NOMO-1 (cell line): Measurements from ENCODE around the gene FHIT.
A peak's percentile ranks its signal among the peaks of the same experiment; 100 is the strongest.

Experiments used
- DNase-seq, 2 experiments: peaks; one replicate each; lab custom pipeline; 2025; ENCODE audit not compliant: unreplicated experiment in 2 of 2; lab: John Stamatoyannopoulos, UW

The FHIT gene

DNA sequence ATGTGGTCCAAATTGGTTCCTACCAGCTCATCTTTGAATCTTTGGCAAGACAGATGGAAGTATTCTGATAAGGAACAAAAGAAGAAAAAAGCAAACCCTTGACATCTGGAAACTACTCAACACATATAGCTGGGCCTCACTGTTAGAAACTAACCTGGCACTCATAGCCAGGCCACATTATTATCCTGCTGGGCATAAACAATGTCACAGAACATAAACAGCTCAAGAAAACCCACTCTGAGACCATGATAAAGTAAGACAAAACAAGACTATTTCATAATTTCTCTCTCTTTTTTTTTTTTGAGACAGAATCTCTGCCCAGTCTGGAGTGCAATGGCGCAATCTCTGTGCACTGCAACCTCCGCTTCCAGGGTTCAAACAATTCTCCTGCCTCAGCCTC lies 1093.2 kb downstream of the FHIT start:
- no peak for DNase-seq

DNA sequence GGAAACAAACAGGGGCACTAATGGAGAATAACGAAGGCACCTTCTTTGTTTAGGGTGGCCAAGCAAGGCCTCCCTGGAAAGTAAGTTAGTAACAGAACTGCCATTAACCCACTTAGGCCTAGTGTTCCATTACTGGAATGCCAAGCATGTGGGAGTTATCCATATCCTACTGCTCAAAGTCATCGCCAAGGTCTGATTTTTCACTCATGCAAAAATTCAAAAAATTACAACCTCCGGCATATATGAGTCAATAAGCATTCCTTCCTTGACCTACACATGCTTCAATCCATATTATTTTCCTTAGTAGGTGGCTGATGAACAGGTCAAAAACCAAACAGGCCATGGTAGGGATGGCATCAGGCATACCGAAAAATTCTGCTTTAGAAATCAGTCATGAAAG lies 1097.2 kb downstream of the FHIT start:
- DNase-seq, result no peak

DNA sequence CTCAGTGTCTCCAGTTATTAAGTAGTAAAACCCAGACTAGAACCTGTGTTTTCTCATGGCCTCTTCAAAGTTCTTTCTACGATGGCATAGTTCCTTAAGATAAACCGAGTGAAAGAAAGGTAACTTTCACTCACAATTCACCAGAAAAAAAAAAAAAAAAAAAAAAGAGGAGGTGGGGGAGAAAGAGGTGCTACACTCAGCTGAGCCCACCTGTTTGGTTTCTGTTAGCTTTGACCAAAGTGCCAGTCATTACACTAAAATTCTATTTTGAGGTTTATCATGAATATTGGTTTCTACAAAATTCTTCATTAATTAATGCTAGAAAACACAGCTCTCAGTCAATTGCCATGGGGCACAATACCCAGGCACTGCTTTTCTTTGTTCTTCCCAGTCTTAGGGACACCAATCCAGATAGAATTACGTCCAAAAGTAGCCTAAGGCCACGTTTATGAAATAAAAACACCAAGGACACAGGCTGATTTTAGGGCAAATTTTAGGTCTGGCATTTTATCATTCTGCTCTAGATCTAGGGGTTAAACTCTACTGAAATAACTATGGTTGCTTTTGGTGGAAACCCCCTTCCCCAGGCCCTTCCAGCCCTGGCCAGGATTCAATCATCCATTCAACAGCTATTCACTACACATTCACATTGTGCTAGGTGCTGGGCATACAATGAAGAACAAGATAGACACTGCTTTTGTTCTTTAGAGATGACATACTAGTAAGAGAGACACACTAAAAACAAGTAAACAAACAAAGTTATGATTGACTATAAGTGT lies 1097.8 kb downstream of the FHIT start:
- DNase-seq, result no peak

DNA sequence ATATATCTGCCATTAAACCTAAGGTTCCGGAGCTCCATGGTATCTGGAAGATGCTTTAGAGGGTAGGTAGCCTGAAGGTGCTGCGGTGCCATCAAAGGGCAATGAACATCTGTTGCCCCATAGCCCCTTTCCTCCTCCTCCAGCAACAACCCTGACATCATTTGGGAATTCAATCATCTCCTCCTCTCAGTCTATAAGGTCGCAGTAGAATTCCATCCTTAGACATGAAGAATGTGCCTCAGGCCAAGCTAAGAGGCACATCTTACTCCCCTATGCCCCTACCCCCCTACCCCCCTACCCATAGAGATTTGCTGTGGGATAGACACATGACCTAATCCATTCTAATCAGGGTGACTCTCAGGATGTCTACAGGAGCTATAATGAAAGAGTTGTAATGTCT lies 1101.8 kb downstream of the FHIT start:
- DNase-seq, result no peak

DNA sequence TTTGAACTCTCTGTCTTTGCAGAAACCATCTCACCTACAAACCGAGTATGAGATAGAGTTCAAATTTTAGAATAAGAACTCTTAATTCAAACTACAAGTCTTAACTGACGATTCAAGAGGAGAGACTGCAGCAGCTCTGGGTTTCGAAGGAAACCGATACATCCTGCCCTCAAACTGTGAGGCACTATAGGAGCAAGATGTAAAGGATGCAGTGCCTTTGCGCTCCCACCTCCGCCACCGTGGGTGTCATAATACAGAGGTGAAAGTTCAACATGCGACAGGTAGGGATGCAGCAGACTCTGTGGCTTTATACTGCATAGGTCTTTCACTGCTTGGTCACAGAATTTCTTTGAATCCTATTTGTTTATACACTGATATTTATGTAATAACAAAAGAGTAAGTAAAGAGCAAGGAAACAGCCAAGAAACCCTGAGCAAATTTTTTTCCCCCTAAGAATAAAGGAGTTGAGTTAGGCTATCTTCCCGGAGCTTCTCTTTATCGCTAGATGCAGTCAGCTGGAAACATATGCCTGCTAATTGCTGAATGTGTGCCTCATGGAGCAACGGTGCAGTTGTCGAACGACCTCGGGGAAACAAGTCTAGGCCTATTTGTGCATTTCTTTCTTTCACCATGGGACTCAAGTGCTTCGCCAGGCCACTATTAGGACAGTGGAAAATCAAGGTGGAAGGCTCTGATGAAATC lies 1103.9 kb downstream of the FHIT start:
- DNase-seq, result no peak

DNA sequence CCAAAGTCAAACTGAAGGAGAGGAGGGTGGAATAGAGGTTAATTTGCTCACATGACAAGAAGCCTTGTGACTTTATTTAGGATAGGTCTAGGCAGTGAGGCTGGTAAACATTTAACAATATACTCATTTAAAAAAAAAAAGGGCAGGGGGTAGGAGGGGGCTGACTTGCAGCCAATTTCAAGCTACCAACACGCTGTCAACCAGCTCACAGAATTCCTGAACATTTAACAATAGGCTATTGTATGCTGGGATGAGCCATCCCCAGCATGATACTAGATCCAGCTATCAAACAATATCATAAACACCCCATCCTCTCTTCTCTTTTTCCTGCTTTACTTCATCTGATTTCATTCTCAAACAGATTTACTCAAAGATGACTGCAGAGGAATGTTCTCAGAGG lies 1105.1 kb downstream of the FHIT start:
- DNase-seq, result no peak

GRCh38 chr3:60144071-60144470 lies 1107.2 kb downstream of the FHIT start:
- DNase-seq, result no peak

- no peak for DNase-seq
Measured at GRCh38 chr3:60142009-60142408, 1109.2 kb downstream of the FHIT start.

- DNase-seq, result no peak
Measured at GRCh38 chr3:60140160-60140559, 1111.1 kb downstream of the FHIT start.

GRCh38 chr3:60136601-60137000 lies 1114.7 kb downstream of the FHIT start:
- no peak for DNase-seq

- no peak for DNase-seq
Measured at GRCh38 chr3:60135474-60135873, 1115.8 kb downstream of the FHIT start.

DNA sequence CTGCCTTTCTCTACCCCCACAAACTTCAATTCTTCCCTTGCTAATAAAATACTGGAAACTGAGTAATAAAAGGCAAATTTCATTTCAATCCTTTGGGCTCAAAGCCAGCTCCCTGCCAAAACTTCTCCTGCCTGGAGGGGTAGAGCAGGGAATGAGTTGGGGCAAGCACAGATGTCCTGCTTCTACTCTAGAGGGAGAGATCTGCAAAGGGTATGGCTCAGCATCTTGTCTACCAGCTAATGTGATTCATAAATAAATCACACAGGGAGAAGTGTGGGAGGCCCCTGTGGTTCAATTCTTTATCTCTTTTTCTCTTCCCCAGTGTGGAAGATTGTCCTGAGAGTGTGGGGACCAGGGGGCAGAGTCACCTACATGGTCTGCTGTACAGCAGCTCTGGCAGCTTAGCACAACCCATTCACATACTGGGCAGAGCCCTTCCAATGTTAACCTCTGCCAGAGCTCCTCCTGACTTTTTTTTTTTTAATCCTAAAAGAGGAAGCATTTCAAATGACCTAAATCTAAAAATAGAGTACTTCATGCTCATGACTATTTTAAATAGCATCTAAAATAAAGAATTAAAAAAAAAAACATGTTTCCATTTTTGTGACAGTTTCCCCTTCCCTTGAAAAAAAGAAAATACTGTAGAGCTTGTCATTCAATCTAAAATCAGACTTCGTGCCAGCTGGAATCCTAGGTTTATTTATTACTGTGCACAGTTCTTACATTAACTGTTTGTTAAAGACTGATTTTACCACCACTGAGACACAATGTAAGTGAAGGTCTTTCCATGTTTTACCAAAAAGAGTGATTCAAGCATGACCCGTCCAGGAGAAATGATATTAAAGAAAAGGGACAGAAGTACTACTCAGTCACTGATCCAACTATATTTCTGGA lies 1117.7 kb downstream of the FHIT start:
- DNase-seq, result peak; percentile 13 to 45

GRCh38 chr3:60131618-60132017 lies 1119.6 kb downstream of the FHIT start:
- no peak for DNase-seq

DNA sequence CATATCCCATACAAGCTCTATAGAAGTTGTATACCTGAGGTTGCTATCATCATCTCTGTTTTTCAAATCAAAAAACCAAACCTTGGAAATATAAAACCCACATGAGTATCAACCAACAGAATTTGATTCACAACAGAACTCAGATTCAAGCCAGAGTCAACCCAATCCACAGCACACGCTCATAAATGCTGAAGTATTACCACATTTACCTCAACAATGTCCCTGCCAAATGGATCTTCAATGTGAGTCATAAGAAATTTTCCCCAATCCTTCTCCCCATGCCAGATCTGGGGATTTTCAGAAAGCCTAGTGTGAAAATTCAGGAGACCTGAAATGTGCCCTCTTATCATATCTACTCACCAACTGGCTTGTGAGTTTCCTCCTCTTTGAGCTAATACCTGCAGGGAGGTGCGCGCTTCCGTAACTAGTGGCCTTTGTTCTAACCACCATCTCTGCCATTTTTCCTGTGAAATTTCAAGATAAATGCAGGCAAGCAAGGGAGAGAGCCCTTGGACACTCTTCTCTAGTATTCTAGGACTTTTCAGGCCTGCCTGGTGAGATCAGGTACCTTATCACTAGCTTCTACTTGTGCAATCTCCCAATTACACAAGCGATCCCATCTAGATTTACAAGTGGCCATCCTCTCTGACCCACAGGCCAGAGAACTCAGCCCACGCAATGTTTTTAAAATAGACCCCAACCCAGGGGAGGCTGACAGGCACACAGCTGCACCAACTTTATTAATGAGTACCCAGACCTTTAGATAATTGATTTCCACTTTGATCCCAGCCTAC lies 1124.5 kb downstream of the FHIT start:
- DNase-seq, result no peak

- DNase-seq, result no peak
Measured at GRCh38 chr3:60125686-60126085, 1125.6 kb downstream of the FHIT start.

- DNase-seq, result no peak
Measured at GRCh38 chr3:60120245-60120644, 1131.0 kb downstream of the FHIT start.

DNA sequence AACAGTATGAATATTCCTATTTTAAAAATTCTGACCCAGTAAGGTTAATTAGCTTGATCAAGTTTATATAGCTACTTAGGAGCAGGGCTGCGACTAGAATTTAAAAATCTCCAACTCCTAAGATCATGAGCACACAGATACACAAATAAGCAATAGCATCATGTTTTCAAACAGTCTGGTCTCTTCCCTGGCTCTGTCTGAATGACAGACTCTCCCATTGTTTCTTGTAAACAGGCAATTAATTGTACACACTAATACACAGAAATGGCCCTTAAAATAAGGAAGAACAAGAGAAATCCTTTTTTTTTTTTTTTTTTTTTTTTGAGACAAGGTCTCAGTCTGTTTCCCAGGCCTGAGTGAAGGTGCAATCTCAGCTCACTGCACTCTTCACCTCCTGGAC lies 1137.1 kb downstream of the FHIT start:
- no peak for DNase-seq

- no peak for DNase-seq
Measured at GRCh38 chr3:60107275-60107674, 1144.0 kb downstream of the FHIT start.

DNA sequence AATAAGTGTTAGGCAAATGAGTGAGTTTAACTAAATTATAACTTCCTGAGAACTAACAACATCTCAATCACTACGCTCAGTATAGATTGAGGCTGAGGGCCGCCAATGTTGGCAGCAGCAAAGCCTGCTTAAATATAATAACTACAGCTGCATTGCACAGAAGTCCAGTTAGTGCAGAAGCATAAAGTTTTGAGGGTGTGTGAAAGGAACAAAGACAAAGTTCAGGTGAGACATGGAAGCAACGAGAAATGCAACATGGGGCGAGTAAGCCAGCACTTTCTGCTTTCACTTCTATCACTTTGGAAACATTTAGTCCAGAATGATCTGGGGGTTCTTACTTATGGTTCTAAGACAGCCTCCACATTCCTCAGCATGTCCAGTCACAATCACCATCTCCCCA lies 1149.1 kb downstream of the FHIT start:
- no peak for DNase-seq

- DNase-seq, result no peak
Measured at GRCh38 chr3:60101621-60102020, 1149.6 kb downstream of the FHIT start.

DNA sequence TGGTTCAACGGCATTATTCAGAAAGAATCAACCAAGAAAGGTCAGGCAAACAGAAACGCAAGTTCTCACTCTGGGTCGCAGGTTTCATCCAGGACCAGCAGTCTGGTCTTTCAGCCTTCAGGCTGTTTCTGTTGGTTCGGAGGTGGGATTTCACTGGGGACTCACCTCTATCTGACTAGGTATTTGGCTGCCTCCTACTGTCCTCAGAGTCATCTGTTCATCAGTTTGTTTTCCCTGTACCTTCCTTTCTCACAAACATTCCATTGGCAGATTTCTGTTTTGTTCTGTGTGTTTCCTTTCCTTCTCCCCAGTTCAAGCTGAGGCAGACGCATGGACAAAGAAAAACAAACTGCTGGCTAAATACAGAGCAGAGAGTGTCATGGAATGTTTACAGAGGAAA lies 1154.8 kb downstream of the FHIT start:
- DNase-seq, result no peak
